GM12878 (cell line): ENCODE data around the gene MINPP1.

ENCODE experiments used
- CTCF ChIP-seq, 3 experiments: IDR thresholded peaks in 2 of 3; conservative IDR thresholded peaks in 1 of 3; 2 replicates each; pipeline ENCODE4 v1.5.1; 2011; ENCODE audit warnings: low read depth in 3 of 3, low read length in 3 of 3, mild to moderate bottlenecking in 3 of 3, control low read depth in 2 of 3, moderate library complexity in 2 of 3, inconsistent platforms in 1 of 3, mixed read lengths in 1 of 3; ENCODE audit not compliant: control insufficient read depth in 2 of 3, insufficient read depth in 1 of 3; ENCODE audit errors: extremely low read depth in 1 of 3
- JUND ChIP-seq: IDR thresholded peaks from 2 replicates; pipeline ENCODE4 v1.6.1; 2012; ENCODE audit warnings: low read depth, mild to moderate bottlenecking, low read length, improper control_type of control experiment, moderate library complexity
- SMARCA5 ChIP-seq: fragments of 450-650 bp; IDR thresholded peaks from 2 replicates; pipeline ENCODE4 v1.6.1; 2017; ENCODE audit warnings: mild to moderate bottlenecking
- SRF ChIP-seq, 2 experiments: IDR thresholded peaks; 2 replicates each; pipeline ENCODE4 v1.6.1; 2011; ENCODE audit warnings: low read depth in 2 of 2, low read length in 2 of 2, mild to moderate bottlenecking in 1 of 2, moderate library complexity in 1 of 2
- USF1 ChIP-seq: IDR thresholded peaks from 2 replicates; pipeline ENCODE4 v1.6.1; 2011; ENCODE audit warnings: borderline replicate concordance, low read depth, mild to moderate bottlenecking, moderate library complexity, mixed read lengths, low read length; ENCODE audit not compliant: insufficient read depth; ENCODE audit errors: extremely low read length
- YY1 ChIP-seq: IDR thresholded peaks from 2 replicates; pipeline ENCODE4 v1.6.1; 2011; ENCODE audit warnings: low read depth, mild to moderate bottlenecking, low read length

GRCh38 chr10:87558333-87558732 is 53.6 kb downstream of the MINPP1 start:
- TF ChIP-seq CTCF (IDR thresholded peaks at IDR 0.05 in 2 of 3, conservative IDR thresholded peaks at IDR 0.05 in 1 of 3; ENCODE audit: control insufficient read depth in 2 of 3, extremely low read depth in 1 of 3, insufficient read depth in 1 of 3, low read depth in 3 of 3, low read length in 3 of 3) (no peak), SMARCA5 (no peak), SRF (IDR thresholded peaks at IDR 0.05; ENCODE audit: low read depth in 2 of 2, low read length in 2 of 2) (no peak), JUND (no peak), USF1 (no peak), YY1 (no peak)
